NCI-H1417 treated with DMSO at 0.1 percent for 48 hours (cell line): ENCODE data around the gene DOHH.

Experiments
- DNase-seq: peaks from one replicate; lab custom pipeline; 2025; lab: John Stamatoyannopoulos, UW

DOHH gene, protein sequence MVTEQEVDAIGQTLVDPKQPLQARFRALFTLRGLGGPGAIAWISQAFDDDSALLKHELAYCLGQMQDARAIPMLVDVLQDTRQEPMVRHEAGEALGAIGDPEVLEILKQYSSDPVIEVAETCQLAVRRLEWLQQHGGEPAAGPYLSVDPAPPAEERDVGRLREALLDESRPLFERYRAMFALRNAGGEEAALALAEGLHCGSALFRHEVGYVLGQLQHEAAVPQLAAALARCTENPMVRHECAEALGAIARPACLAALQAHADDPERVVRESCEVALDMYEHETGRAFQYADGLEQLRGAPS

GRCh38 chr19:3500429-3501101 lies at the start of gene DOHH:
Gene DOHH (minus strand): TSS chr19:3500674. CDS start chr19:3496814, 3,860 bp downstream.
- peak; percentile 96 for DNase-seq

- DNase-seq, result no peak
Measured at GRCh38 chr19:3549816-3550215, 49.3 kb upstream of the DOHH start.

DNA sequence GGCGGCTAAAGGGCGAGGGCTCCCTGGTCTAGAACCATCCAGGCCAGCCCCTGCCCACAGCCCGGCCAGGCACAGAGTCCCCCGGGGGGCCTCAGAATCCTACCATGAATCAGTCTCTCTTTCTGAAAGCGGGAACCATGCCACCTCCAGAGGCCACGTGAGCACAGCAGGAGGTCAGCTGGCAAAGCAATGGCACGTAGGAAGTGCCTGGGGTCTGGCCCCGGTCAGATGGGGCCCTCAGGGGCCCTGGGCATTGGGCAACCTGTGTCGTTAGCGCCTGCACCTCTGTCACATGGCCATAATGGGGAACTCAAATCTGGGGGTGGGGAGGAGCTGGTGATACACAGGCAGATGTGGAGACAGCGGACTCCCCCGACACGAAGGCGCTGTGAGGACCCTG lies 48.1 kb upstream of the DOHH start:
- no peak for DNase-seq

GRCh38 chr19:3547767-3548282 lies 47.4 kb upstream of the DOHH start:
- DNase-seq, result no peak

DNA sequence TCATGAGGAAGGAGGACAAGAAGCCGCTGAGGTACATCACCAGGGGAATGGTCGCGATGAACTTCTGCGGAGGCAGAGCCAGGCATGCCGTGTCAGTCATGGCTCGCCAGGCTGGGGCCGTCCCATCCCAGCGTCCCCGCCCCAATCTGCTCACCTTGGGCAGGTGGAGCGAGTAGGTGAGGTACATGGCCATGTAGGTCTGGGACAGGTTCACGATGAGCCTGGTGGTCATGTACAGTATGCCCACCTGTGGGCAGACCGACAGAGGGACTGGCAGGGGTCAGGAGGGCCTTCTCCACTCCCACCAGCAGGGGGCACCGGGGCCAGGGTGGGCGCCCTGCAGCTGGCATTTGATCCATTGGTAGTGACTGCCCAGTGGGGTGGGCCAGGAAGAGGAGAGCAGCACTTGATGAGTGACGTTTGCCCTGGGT lies 46.8 kb upstream of the DOHH start:
- no peak for DNase-seq

GRCh38 chr19:3546119-3546518 lies 45.6 kb upstream of the DOHH start:
- no peak for DNase-seq

GRCh38 chr19:3545669-3546034 lies 45.2 kb upstream of the DOHH start:
- no peak for DNase-seq

DNA sequence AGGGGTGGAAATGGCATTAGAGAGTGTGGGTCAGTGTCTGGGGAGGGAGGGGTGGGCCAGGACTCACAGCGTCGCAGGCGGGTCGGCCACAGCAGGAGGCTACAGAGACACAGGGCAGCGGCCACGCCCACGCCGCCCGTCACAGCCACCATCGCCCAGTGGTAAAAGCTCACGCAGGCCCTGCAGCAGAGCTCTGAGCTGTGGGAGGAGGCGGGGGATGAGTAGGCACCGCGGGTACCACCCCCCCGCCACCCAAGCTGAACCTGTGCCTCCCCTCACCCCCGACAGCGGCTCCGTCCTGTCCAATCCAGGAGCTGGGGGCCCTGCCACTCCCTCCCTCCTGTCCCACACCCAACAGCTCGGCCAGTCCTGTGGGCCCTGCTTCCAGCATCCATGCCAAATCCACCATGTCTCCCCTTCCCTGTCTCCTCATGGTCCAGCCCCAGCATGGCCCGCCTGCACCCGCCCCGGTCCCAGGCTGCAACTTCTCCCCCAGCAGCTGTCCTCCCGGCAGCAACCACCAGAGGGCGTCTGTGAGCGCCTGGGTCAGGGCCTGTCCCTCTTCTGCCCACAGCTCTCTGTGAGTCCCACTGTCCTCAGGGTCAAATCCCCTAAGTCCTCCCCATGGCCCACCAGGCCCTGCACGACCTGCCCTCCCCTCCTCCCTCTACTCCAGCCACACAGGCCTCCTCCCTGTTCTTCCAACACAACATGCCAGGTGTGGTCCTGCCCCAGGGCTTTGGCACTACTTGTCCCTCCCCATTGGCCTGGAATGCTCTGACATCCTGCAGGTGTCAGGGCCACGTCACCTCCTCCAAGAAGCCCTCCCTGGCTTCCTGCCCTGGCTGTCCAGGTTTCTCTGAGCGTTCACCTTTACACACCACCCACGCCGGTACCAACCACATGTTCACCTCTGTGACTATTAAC lies 44.5 kb upstream of the DOHH start:
- DNase-seq, result no peak

DNA sequence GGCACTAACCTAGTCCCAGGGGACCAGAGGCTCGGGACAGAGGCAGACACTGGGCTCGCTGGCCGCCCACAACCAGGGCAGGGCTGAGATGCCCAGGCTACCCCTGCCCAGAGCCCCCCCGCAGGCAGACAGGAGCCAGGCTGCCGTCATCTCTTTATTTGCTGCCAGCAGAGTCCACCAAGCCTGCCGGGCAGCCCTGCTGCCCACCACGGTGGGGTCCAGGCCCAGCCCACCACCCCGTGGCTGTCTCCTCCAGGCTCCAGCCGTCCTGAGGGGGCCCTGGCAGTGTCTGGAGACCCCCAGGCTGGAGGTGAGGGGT lies 43.5 kb upstream of the DOHH start:
- DNase-seq, result no peak

DNA sequence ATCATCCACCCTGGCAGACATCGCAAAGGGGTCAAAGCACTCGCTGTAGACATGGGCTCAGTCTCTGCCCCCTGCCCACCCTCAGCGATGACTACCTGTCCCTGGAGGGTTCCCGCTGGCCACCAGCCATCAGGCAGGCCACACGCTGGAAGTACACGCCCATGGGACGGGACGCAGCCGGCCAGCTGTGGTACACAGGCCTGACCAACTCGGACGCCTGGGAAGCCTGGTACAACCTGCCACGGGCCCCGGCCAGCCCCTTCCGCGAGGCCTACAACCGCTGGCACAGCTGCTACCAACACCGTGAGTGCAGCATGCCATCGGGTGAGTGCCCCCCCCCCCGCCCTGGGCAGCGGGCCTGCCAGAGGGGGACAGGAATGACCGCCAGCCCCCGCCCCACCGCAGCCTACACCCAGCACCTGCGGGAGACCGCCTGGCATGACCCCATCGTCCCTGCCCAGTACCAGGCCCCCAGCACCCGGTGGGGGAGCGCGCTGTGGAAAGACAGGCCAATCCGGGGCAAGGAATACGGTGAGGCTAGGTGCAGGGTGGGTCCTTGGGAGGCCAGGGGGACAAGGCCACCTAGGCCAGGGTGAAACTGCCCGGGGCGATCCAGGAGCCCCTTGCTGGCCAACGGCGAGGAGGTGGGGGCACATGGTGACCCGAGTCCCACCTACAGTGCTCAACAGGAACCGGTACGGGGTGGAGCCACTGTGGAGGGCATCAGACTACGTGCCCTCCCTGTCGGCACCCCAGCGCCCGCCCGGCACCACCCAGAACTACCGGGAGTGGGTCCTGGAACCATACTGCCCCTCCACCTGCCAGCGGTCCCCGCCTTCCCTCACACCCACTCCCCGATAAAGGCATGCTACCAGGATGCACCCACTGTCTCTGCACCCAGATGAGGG lies 42.9 kb upstream of the DOHH start:
- no peak for DNase-seq

- no peak for DNase-seq
Measured at GRCh38 chr19:3539756-3540118, 39.3 kb upstream of the DOHH start.

- no peak for DNase-seq
Measured at GRCh38 chr19:3538965-3539755, 38.7 kb upstream of the DOHH start, which contains the start of gene TEKTIP1. Gene TEKTIP1 (plus strand): TSS chr19:3539174. CDS start chr19:3539178, 4 bp downstream.

DNA sequence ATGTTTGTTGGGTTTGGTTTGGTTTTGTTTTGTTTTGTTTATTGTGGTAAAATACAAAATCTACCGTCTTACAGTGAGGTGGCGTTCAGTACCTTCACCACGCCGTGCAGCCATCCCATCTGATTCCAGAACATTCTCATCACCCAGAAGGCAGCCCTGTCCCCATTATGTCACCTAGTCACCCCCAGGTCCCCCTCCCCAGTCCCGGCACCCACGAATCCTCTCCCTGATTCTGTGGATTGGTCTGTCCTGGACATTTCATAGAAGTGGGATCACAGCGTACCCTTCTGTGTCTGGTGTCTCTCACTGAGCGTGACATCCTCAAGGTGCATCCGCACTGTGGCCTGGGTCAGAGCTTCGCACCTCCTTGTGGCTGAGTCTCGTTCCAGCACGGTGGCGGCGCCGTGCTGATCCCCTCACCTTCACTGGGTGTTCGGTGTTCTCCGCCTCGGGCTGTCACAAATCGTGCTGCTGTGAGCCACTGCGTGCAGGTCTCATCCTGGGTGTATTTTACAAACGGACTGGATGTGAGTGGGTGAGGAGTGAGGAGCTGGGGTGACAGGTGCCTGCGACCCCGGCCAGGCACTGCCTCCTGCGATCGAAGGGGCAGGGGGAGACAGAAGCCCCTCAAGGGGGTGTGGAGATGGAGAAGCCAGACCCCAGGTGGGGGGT lies 37.9 kb upstream of the DOHH start:
- no peak for DNase-seq

GRCh38 chr19:3537438-3538240 lies 37.2 kb upstream of the DOHH start:
- DNase-seq, result no peak

DNA sequence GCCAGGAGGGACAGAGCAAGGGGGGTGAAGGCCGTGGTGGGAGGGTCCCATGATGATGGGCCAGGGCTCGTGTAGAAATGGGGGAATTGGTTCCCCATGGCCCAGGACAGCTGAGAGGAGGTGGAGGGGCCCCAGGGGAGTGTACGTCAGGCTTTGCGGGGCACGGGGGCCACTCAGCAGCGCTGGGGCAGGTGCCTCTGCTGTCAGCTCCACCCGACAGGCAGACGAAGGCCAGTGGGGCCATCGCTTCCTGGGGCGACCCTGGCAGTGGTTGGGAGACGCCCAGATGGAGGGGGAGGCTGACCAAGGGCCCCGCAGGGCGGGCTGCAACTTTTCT lies 36.6 kb upstream of the DOHH start:
- DNase-seq, result no peak

DNA sequence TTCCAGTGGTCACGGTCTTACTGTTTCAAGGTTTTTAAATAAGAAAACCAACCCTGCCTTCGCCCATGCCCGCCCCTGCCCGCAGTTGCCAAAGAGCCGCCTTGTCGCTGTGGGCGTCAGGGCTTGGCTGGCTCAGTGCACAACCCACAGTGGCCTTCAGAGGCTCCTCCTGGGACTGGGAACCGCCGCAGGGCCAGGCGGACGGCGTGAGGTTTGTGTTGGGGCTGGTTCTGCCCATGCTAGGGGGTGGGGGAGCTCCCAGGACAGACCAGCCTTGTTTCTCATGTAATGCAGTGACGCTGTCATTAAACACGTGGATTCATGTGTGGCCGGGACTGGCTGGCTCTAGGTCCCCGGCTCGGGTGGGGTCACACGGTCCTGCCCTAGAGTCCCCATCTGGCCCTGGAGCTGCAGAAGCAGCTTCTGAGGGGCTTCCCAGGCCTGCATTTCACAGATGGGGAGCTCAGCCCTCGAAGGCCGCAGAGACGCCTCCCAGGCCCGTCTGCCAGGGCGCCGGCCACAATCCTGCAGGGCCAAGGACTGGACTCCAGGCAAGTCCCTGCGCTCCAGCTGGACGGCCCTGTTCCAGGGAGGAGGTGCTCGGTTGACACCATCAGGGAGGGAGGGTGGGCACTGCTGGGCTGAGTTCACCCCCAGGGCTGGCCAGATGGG lies 36.1 kb upstream of the DOHH start:
- DNase-seq, result no peak

DNA sequence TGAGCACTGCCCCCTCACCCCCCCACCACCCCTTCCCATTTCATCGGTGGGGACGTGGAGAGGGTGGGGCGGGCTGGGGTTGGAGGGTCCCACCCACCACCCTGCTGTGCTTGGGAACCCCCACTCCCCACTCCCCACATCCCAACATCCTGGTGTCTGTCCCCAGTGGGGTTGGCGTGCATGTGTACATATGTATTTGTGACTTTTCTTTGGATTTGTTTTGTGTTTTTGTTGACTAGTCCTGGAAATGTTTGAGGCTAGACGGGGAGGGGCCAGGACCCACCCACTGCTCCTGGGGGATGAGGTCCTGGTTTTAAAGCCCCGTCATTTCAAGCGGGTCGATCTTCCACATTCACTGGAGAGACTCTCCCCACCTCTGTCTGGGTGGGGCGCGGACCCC lies 35.5 kb upstream of the DOHH start:
- DNase-seq, result no peak

DNA sequence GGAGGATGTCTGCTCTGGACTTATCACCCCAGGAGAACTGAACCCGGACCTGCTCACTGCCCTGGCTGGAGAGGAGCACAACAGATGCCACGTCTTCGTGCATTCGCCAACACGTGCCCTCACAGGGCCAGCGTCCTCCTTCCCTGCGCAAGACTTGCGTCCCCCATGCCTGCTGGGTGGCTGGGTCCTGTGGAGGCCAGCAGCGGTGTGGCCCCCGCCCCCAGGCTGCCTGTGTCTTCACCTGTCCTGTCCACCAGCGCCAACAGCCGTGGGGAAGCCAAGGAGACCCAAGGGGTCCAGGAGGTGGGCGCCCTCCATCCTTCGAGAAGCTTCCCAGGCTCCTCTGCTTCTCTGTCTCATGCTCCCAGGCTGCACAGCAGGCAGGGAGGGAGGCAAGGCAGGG lies 35.1 kb upstream of the DOHH start:
- no peak for DNase-seq

DNA sequence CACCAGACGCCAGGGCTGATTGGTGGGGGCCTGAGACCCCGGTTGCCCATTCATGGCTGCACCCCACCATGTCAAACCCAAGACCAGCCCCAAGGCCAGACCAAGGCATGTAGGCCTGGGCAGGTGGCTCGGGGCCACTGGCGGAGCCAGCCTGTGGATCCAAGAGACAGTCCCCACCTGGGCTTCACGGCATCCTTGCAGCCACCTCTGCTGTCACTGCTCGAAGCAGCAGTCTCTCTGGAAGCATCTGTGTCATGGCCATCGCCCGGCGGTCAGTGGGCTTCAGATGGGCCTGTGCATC lies 34.7 kb upstream of the DOHH start:
- no peak for DNase-seq
